GM12891 (cell line): ENCODE data around the gene TIAM2.

Experiments
- POLR2A ChIP-seq: IDR thresholded peaks from 2 replicates; pipeline ENCODE4 v1.6.1; 2011; ENCODE audit warnings: low read depth, low read length, control low read depth
- POLR2AphosphoS5 ChIP-seq: IDR thresholded peaks from 2 replicates; pipeline ENCODE4 v1.6.1; 2011; ENCODE audit warnings: low read depth, low read length, control low read depth

- TF ChIP-seq POLR2A (no peak), POLR2AphosphoS5 (no peak)
Measured at GRCh38 chr6:155141002-155141401, 145.9 kb downstream of the TIAM2 start.
